ENCODE results near the gene CIRBP.

Gene CIRBP

GRCh38 chr19:1269065-1269477, at the start of gene CIRBP:
Gene CIRBP, plus strand, starts transcription at chr19:1269332. Its CDS starts 1,602 bp downstream, at chr19:1270934.
- peak; percentile 92 for DNase-seq

- no peak for DNase-seq
Observed at GRCh38 chr19:1219786-1220476, 49.2 kb upstream of the CIRBP start.

DNA sequence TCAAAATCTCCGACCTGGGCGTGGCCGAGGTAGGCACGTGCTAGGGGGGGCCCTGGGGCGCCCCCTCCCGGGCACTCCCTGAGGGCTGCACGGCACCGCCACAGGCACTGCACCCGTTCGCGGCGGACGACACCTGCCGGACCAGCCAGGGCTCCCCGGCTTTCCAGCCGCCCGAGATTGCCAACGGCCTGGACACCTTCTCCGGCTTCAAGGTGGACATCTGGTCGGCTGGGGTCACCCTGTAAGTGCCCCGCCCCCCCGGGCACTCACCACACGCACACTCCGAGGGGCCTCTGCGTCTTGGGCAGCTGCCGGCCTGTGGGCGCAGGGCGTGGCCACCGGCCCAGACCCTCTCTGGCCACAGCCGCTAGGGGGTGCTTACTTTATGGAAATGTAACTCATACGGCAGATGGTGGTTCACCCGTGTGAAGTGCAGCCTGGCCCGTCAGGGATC, 48.6 kb upstream of the CIRBP start:
- no peak for DNase-seq

DNA sequence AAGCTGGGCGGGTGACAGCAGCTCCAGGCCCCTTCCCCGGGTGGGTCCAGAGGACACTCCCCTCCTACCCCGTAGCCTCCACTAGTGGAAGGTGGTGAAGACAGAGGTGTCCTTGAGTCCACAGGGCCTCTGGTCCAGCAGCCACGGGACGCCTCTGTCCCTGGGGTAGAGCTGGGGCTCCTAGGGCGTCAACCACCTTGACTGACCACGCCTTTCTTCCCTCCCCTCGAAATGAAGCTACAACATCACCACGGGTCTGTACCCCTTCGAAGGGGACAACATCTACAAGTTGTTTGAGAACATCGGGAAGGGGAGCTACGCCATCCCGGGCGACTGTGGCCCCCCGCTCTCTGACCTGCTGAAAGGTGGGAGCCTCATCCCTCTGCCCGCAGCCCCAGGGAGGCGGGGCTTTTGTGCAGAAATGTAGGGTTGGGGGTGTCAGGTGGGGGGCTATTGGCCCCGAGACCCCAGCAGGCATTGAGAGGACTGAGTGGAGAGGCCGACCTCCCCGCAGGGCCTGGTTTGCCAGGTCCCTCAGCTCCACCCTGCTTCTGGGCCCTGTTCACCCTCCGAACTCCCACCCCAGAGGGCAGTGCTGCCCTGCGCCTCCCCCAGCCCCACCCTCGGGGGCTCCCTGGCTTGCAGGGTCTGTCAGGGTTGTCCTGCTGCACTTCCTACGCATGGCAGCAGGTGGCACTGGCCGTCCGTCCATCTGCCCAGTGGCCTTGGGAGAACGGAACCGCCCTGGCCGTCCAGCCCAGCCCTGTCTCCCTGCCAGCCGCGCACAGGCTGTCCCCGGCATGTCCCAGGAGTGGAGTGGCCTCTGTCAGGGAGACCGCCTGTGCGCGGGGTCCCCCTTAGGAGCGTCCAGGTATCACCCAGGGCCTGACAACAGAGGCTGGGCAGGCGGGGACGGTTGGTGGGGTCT, 47.9 kb upstream of the CIRBP start:
- DNase-seq, result no peak

DNA sequence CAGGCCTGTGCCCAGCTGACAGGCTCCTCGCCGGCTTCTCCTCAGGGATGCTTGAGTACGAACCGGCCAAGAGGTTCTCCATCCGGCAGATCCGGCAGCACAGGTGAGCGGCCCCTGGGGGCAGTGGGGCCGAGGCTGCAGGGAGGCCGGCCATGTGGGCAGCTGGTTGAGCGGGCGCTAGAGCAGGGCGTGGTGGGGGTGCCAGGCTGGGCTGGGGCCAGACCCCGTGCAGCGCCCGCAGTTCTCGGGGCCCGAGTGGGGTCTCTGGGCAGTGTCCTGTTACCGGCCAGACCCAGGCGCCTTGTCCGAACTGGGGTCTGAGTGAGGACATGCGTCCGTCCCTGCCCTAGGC, 47.3 kb upstream of the CIRBP start:
- no peak for DNase-seq

DNA sequence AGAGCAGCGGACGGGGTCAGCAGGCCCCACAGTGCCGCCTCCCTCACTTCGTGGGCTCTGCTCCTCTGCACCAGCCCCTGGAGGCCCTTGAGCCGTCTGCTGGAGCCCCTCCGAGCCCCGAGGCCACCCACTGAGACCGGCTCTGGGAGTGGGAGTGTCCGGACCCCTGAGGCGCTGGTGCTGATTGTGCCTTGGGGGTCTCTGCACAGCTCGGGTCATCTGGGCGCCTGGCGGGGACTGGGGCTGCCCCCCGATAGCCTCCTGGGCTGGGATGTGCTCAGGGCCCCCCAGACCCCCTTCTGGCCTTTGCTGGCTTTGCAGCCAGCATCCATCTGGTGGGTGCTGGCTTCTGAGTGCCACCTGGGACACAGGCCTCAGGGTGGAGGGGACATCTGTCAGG, 46.7 kb upstream of the CIRBP start:
- no peak for DNase-seq

- no peak for DNase-seq
Observed at GRCh38 chr19:1223018-1223855, 45.9 kb upstream of the CIRBP start.

GRCh38 chr19:1224047-1224825, 44.9 kb upstream of the CIRBP start:
- no peak for DNase-seq

GRCh38 chr19:1224847-1225246, 44.3 kb upstream of the CIRBP start:
- no peak for DNase-seq

DNA sequence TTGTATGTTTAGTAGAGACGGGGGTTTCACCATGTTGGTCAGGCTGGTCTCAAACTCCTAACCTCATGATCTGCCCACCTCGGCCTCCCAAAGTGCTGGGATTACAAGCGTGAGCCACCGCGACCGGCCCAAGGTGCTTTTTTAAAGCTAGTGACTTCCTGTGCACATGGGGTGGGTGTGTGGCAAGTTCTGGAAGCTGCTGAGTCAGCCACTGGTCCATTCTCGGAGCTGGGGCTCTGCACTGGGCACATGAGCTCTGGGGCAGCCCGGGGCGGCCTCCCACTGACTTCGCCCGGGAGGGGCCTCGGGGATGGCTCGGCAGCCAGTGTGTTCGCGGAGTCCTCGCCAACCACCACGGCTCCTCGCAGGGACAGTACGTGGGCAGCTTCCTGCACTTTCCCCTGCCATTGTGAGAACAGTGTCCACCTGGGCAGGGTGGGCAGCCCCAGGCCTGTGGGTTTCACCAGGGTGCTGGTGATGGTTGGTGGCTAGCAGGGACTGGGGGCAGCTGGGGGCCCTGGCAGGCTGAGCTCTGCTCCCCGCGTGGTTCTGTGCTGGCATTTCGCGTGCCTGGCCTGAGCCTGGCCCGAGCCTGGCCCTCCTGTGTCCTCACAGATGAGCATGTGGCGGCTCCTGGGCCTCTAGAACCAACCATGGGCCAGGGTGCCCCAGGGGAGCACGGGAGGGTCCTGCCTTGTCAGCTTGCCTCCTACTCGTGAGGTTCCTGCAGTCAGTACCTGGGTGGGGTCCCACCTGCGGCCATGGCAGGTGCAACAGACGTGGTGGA, 43.5 kb upstream of the CIRBP start:
- DNase-seq, result no peak

DNA sequence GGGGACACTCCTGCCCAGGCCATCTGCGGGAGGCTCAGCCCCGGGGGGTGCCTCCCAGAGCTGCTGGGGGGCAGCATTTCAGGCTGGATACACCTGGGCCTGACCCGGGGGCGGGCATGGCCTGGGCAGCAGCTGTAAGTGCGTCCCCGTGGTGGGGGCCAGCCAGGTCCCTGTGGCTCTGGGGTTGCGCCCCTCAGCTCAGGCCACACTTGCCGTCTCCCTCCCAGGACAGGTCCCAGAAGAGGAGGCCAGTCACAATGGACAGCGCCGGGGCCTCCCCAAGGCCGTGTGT, 43.0 kb upstream of the CIRBP start:
- DNase-seq, result no peak

- DNase-seq, result no peak
Observed at GRCh38 chr19:1226522-1227303, 42.4 kb upstream of the CIRBP start.

- DNase-seq, result no peak
Observed at GRCh38 chr19:1227304-1228054, 41.7 kb upstream of the CIRBP start.

GRCh38 chr19:1228161-1228957, 40.8 kb upstream of the CIRBP start:
- DNase-seq, result no peak

- DNase-seq, result no peak
Observed at GRCh38 chr19:1229056-1229923, 39.8 kb upstream of the CIRBP start.

DNA sequence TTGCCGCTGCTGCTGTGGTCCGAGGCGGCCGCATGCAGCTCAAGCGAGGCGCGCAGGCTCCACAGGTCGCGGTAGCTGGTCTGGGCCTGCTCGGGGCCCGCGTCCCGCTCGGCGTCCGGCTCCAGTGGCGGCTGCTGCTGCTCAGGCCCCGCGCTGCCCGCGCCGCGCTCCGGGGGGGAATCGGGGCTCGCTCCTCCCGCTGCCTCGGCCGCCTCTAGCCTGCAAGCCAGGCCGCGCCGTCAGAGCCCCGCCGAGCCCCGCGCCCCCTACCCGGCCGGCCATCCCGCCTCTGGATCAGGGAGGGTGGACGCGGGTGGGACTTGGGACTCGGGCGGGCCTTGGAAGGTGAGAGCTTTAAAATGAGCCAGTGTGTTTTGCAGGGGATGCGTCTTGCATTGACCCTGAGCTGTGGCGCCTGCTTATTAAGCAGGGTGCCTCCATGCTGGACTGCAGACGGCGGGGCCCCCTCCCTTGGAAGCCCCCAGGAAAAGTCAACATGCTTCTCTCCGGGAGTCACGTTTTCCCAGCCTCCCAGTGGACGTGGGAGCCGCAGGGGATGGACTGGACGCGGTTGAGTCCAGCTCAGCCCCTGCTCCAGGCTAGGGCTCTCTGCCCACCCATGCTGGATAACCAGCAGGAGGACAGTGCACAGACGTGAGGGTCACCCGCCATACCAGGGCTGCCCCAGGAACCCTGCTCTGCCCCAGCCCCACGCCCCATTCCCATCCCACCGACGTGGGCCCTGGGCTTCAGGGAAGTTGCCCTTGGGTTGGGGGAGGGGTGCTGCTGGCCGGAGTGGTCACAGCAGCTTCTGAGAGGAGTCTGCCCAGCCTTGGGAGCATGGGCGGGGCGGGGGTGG, 39.0 kb upstream of the CIRBP start:
- no peak for DNase-seq

- no peak for DNase-seq
Observed at GRCh38 chr19:1230783-1231489, 38.2 kb upstream of the CIRBP start.

All from bone marrow (tissue), 2 donors.